HG02943 (cell line): ENCODE data around the gene ARL4D.

Experiments used
- ATAC-seq: cut with Tn5 transposase; IDR thresholded peaks from one replicate; pipeline ENCODE4 v1.9.1; 2021; ENCODE audit warnings: mild to moderate bottlenecking, low read depth, moderate library complexity; ENCODE audit not compliant: unreplicated experiment

ARL4D gene

DNA sequence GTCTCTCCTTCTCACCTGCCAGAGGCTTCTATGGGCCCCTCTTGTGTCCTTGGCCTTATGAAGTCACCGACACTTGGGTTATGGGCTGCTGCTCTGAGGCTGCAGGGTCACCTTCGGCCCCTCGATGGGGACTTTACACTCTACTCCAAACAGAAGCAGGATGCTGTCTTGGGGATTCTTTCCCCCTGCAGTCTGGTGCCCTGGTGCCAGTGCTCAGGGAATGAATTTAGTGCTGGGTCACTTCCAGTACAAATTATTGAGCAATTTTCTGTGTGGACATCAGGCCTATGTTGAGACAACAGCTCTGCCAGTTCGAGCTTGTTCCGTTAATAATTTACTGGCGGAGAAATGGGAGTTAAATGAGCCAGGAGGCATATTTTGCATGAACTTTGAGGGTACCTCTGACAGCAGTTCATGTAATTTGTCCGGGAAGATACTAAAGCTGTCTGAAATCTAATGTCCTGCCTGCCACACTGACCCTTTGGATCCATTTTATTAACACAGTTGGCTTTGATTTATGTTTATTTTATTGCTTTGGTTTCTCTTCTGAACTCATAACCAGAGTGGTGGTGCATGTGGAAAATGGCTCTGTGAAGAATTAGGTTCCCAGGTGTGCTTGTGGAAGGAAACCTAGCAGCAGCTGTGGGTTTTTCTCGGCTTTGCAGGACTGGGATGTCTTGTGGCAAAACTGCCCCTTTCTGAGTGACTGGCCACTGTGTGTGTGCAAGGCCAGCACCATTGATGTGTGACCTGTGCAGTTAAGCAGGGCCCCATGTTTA is 50.9 kb downstream of the ARL4D start:
- no peak for ATAC-seq
